ENCODE results near the gene CREBRF. TPM values are rescaled to one million over a fixed set of nuclear protein-coding genes. Genes with fewer than 3 reads are reported as not detected.
A peak's percentile ranks its signal among the peaks of the same experiment; 100 is the strongest.

Gene CREBRF
- total and polyA plus RNA-seq, 9 of the 15 experiments (the other 6 are each of a cell fraction or from before 2014, with no cell fraction given) = 1.1 to 4.9 (median 2.9) TPM

GRCh38 chr5:173144200-173145176 lies 88.3 kb downstream of the CREBRF start, which contains the start of gene BNIP1 (continued):
- no peak for TF ChIP-seq HIVEP1 (CRISPR knock-in tag; IDR thresholded peaks at IDR 0.05)
- TF ChIP-seq TRIM24 (IDR thresholded peaks at IDR 0.05) = peak in 1 of 2 experiments; percentile 70; a peak in 2 of 4 replicates
- TF ChIP-seq E2F6 (IDR thresholded peaks at IDR 0.05; ENCODE audit: borderline replicate concordance in 1 of 2, extremely low read depth in 1 of 2, insufficient read depth in 1 of 2, insufficient read length in 1 of 2, low read depth in 1 of 2, low read length in 1 of 2, poor library complexity in 1 of 2, severe bottlenecking in 1 of 2) = peak; percentile 38 to 87
- TF ChIP-seq SMAD3 (CRISPR knock-in tag; conservative IDR thresholded peaks at IDR 0.05) = no peak
- TF ChIP-seq NFXL1 (CRISPR knock-in tag; IDR thresholded peaks at IDR 0.05) = no peak
- peak; percentile 82 for TF ChIP-seq HCFC1 (IDR thresholded peaks at IDR 0.05; ENCODE audit: low read depth, low read length)
- TF ChIP-seq EZH2 (IDR thresholded peaks at IDR 0.05; ENCODE audit: borderline replicate concordance, low read depth, low read length) = no peak
- TF ChIP-seq XRCC3 (IDR thresholded peaks at IDR 0.05) = no peak
- peak; percentile 41 to 62 for TF ChIP-seq RAD21 (CRISPR knock-in tag; conservative IDR thresholded peaks at IDR 0.05 in 1 of 2, IDR thresholded peaks at IDR 0.05 in 1 of 2)
- no peak for TF ChIP-seq ZKSCAN8 (CRISPR knock-in tag; IDR thresholded peaks at IDR 0.05)
- TF ChIP-seq PHF20 (IDR thresholded peaks at IDR 0.05; ENCODE audit: partially characterized antibody) = peak; percentile 92
- TF ChIP-seq ILF3 (IDR thresholded peaks at IDR 0.05; ENCODE audit: borderline replicate concordance) = peak; percentile 33; the same call in 1 of the 2 replicates
- no peak for TF ChIP-seq ELK3 (CRISPR knock-in tag; IDR thresholded peaks at IDR 0.05)
- no peak; the same call in 1 of the 2 replicates for TF ChIP-seq DPF2 (IDR thresholded peaks at IDR 0.05)
- TF ChIP-seq TEAD1 (CRISPR knock-in tag; IDR thresholded peaks at IDR 0.05) = 0 out of 4 replicates have a peak, but pooled peaks of 1 of the 2 experiments have one; percentile 71
- TF ChIP-seq ZHX1 (conservative IDR thresholded peaks at IDR 0.05; ENCODE audit: low read length) = peak; percentile 99
- TF ChIP-seq TAF7 (tag; IDR thresholded peaks at IDR 0.05) = peak; percentile 63; the same call in 1 of the 2 replicates
- no peak for TF ChIP-seq SRSF3 (IDR thresholded peaks at IDR 0.05; ENCODE audit: insufficient read depth, low read length)
- no peak for TF ChIP-seq ZNF780A (CRISPR knock-in tag; IDR thresholded peaks at IDR 0.05)
- 0 out of 2 replicates have a peak, but pooled peaks have one; percentile 6 for TF ChIP-seq ZBTB12 (CRISPR knock-in tag; IDR thresholded peaks at IDR 0.05)
